SK-N-MC (cell line): ENCODE results near the gene POLR2J.
"Not testable (repeated sequence)": the region's sequence is repeated elsewhere in the genome, so short reads cannot be mapped to it uniquely, and the experiment has no call there.

ENCODE experiments used
- DNase-seq: peaks from one replicate; pipeline ENCODE4 v3.0.0-alpha.2; 2011; ENCODE audit warnings: low read depth, low spot score
- H3K27ac ChIP-seq: fragments of 200-600 bp; sonication (generic); 2 replicates; pipeline ENCODE4 v1.5.1; 2016; ENCODE audit warnings: mixed run types
- H3K36me3 ChIP-seq: fragments of 200-600 bp; sonication (generic); 2 replicates; pipeline ENCODE4 v1.6.1; 2017; ENCODE audit warnings: antibody characterized with exemption, low read length, mixed read lengths; ENCODE audit not compliant: insufficient read depth
- H3K4me3 ChIP-seq: fragments of 200-600 bp; sonication (generic); 2 replicates; pipeline ENCODE4 v1.5.1; 2016
- H3K9ac ChIP-seq: fragments of 200-600 bp; sonication (generic); 2 replicates; pipeline ENCODE4 v1.8.0; 2017; ENCODE audit warnings: mixed run types, mixed read lengths; ENCODE audit not compliant: insufficient read length
- H3K9me3 ChIP-seq: fragments of 200-600 bp; sonication (generic); 2 replicates; pipeline ENCODE4 v1.6.1; 2017; ENCODE audit warnings: low read depth, mild to moderate bottlenecking, antibody characterized with exemption, low read length, moderate library complexity, mixed read lengths
- EZH2 ChIP-seq: fragments of 200-600 bp; sonication (generic); IDR thresholded peaks from one replicate; pipeline ENCODE4 v1.6.1; 2017; ENCODE audit warnings: antibody characterized with exemption
- FOXP2 ChIP-seq: optimal IDR thresholded peaks from 2 replicates; pipeline ENCODE3; 2011; ENCODE audit warnings: mild to moderate bottlenecking, moderate library complexity; ENCODE audit not compliant: insufficient read depth; ENCODE audit errors: extremely low read length, control extremely low read depth
- POLR2AphosphoS5 ChIP-seq: IDR thresholded peaks from 2 replicates; pipeline ENCODE4 v1.6.1; 2012; ENCODE audit warnings: mild to moderate bottlenecking, low read depth, low read length, borderline replicate concordance

POLR2J gene

GRCh38 chr7:102457352-102457924 lies 21.3 kb downstream of the POLR2J start:
- Histone ChIP-seq H3K9me3 (no peaks in the 10 kb centered on the region), H3K9ac (no peak overlapping the region), H3K27ac (no peak overlapping the region), H3K36me3 (peaks cover 16% of the 10 kb centered on the region; the same call in 1 of the 2 replicates), H3K4me3 (no peak overlapping the region)
- no peak for DNase-seq
- TF ChIP-seq POLR2AphosphoS5 = no peak
- no peak for TF ChIP-seq EZH2
- no peak for TF ChIP-seq FOXP2

GRCh38 chr7:102456327-102456726 lies 22.4 kb downstream of the POLR2J start:
- H3K4me3 ChIP-seq = no peak overlapping the region
- no peak overlapping the region for H3K27ac ChIP-seq
- TF ChIP-seq POLR2AphosphoS5 (no peak), FOXP2 (no peak), EZH2 (no peak)
- no peak for DNase-seq
- no peak overlapping the region for H3K9ac ChIP-seq
- H3K9me3 ChIP-seq = no peaks in the 10 kb centered on the region
- peaks cover 16% of the 10 kb centered on the region; the same call in 1 of the 2 replicates for H3K36me3 ChIP-seq

GRCh38 chr7:102455596-102455995 lies 23.1 kb downstream of the POLR2J start:
- Histone ChIP-seq H3K9ac (no peak overlapping the region), H3K9me3 (no peaks in the 10 kb centered on the region), H3K27ac (no peak overlapping the region), H3K36me3 (peaks cover 16% of the 10 kb centered on the region; the same call in 1 of the 2 replicates), H3K4me3 (no peak overlapping the region)
- no peak for DNase-seq
- TF ChIP-seq EZH2 = no peak
- TF ChIP-seq FOXP2 = no peak
- no peak for TF ChIP-seq POLR2AphosphoS5

GRCh38 chr7:102454932-102455331 lies 23.8 kb downstream of the POLR2J start:
- not testable (repeated sequence) for H3K9ac ChIP-seq, H3K4me3 ChIP-seq, H3K27ac ChIP-seq, DNase-seq, H3K9me3 ChIP-seq
- H3K36me3 ChIP-seq = peaks cover 16% of the 10 kb centered on the region; the same call in 1 of the 2 replicates

GRCh38 chr7:102454468-102454867 lies 24.3 kb downstream of the POLR2J start:
- no peak overlapping the region for H3K27ac ChIP-seq
- TF ChIP-seq POLR2AphosphoS5 (no peak), EZH2 (no peak), FOXP2 (no peak)
- no peak overlapping the region for H3K4me3 ChIP-seq
- DNase-seq = no peak
- no peaks in the 10 kb centered on the region for H3K9me3 ChIP-seq
- H3K9ac ChIP-seq = no peak overlapping the region
- H3K36me3 ChIP-seq = peaks cover 16% of the 10 kb centered on the region; the same call in 1 of the 2 replicates

- H3K9ac ChIP-seq = no peak overlapping the region
- no peak for TF ChIP-seq POLR2AphosphoS5
- no peak for TF ChIP-seq FOXP2
- no peak for TF ChIP-seq EZH2
- no peak overlapping the region for H3K27ac ChIP-seq
Measured at GRCh38 chr7:102453319-102453718, 25.4 kb downstream of the POLR2J start.

GRCh38 chr7:102452451-102452850 lies 26.3 kb downstream of the POLR2J start:
- DNase-seq = no peak
- H3K4me3 ChIP-seq = no peak overlapping the region
- H3K36me3 ChIP-seq = peaks cover 5% of the 10 kb centered on the region; the same call in 1 of the 2 replicates
- no peak overlapping the region for H3K27ac ChIP-seq
- no peaks in the 10 kb centered on the region for H3K9me3 ChIP-seq
- no peak for TF ChIP-seq EZH2
- TF ChIP-seq POLR2AphosphoS5 = no peak
- no peak for TF ChIP-seq FOXP2
- H3K9ac ChIP-seq = no peak overlapping the region

More at GRCh38 chr7:102453319-102453718, 25.4 kb downstream of the POLR2J start:
- no peaks in the 10 kb centered on the region for H3K9me3 ChIP-seq
- no peak overlapping the region for H3K4me3 ChIP-seq
- no peak for DNase-seq
- H3K36me3 ChIP-seq = peaks cover 13% of the 10 kb centered on the region; the same call in 1 of the 2 replicates

GRCh38 chr7:102451371-102452054 lies 27.2 kb downstream of the POLR2J start:
- DNase-seq = no peak
- Histone ChIP-seq H3K9ac (no peak overlapping the region), H3K36me3 (no peaks in the 10 kb centered on the region; the same call in 1 of the 2 replicates), H3K27ac (no peak overlapping the region), H3K4me3 (no peak overlapping the region), H3K9me3 (no peaks in the 10 kb centered on the region)
- TF ChIP-seq EZH2 = no peak
- TF ChIP-seq FOXP2 = no peak
- TF ChIP-seq POLR2AphosphoS5 = no peak

GRCh38 chr7:102450242-102450641 lies 28.5 kb downstream of the POLR2J start:
- no peak for TF ChIP-seq FOXP2
- no peak for TF ChIP-seq EZH2
- no peak for TF ChIP-seq POLR2AphosphoS5
- Histone ChIP-seq H3K27ac (no peak overlapping the region), H3K4me3 (no peak overlapping the region), H3K9ac (no peak overlapping the region), H3K36me3 (no peaks in the 10 kb centered on the region; the same call in 1 of the 2 replicates), H3K9me3 (no peaks in the 10 kb centered on the region)
- no peak for DNase-seq
